Measurements from ENCODE around the gene ARHGEF12.
A peak's percentile ranks its signal among the peaks of the same experiment; 100 is the strongest.

- TF ChIP-seq CTCF (IDR thresholded peaks at IDR 0.05) (peak in 1 of 7 experiments; percentile 1), POLR2A (IDR thresholded peaks at IDR 0.05) (peak; percentile 50 to 62 (median 53))
These were observed 11.0 kb upstream of the ARHGEF12 start, which contains the start of gene TLCD5 for GRCh38 chr11:120324932-120325810.
